BJ (cell line): ENCODE data around the gene CCPG1. TPM values are rescaled to one million over a fixed set of nuclear protein-coding genes. Genes with fewer than 3 reads are reported as not detected.

ENCODE experiments used
- CTCF ChIA-PET: fragments of 350-600 bp; formaldehyde crosslinking; extraction: SDS; loops from one replicate; lab custom pipeline; 2021; ENCODE audit warnings: antibody characterized with exemption, inconsistent platforms; lab: Yijun Ruan, JAX
- POLR2A ChIA-PET: fragments of 300-600 bp; sonication (Branson Sonifier 250); formaldehyde crosslinking; extraction: SDS; loops from one replicate; lab custom pipeline; 2021; ENCODE audit warnings: antibody characterized with exemption; lab: Charles Lee
- DNase-seq: peaks from one replicate; pipeline ENCODE4 v3.0.0-alpha.2; 2011; ENCODE audit warnings: low read depth
- H3K27me3 ChIP-seq: 2 replicates; pipeline ENCODE4 v1.6.0; 2011; ENCODE audit warnings: low read length; ENCODE audit not compliant: control insufficient read depth, insufficient read depth
- H3K36me3 ChIP-seq: 2 replicates; pipeline ENCODE4 v1.5.1; 2011; ENCODE audit warnings: low read length; ENCODE audit not compliant: control insufficient read depth, insufficient read depth
- H3K4me3 ChIP-seq: 2 replicates; pipeline ENCODE4 v1.5.1; 2011; ENCODE audit warnings: low read depth, mild to moderate bottlenecking, control low read depth, low read length
- polyA plus RNA-seq: library from polyadenylated mRNA; depleted of rRNA; stranded (reverse); fragments of >200 nt; gene quantifications from 2 replicates; pipeline ENCODE4 v1.2.3, GENCODE V29; 2011; rRNA removed
- TF ChIP-seq, protein P1 (sequence below): IDR thresholded peaks from 2 replicates; pipeline ENCODE4 v1.5.1; 2011; ENCODE audit warnings: low read depth, mild to moderate bottlenecking, control low read depth, inconsistent platforms, low read length, moderate library complexity; ENCODE audit not compliant: insufficient read depth

Gene CCPG1
- polyA plus RNA-seq, 1 experiment, result 33.8 TPM

DNA sequence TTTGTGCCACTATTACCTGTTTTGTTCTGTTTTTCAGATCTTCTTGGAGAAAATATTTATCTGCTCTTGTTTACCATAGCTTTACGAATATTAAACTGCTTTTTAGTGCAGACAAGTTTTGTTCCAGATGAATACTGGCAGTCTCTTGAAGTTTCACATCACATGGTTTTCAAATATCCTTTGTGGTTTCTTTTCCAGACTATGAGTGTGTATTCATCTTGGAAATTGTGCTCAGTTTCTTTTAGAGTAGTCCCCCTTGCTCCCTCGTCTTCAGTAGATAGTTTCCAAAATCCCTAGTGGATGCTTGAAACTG, 88.0 kb downstream of the CCPG1 start:
- H3K36me3 ChIP-seq, result no peaks in the 10 kb centered on the region
- no peaks in the 10 kb centered on the region for H3K27me3 ChIP-seq
- CTCF ChIA-PET, result no interaction called here
- no peak overlapping the region for H3K4me3 ChIP-seq
- DNase-seq, result no peak
- TF ChIP-seq, protein P1, sequence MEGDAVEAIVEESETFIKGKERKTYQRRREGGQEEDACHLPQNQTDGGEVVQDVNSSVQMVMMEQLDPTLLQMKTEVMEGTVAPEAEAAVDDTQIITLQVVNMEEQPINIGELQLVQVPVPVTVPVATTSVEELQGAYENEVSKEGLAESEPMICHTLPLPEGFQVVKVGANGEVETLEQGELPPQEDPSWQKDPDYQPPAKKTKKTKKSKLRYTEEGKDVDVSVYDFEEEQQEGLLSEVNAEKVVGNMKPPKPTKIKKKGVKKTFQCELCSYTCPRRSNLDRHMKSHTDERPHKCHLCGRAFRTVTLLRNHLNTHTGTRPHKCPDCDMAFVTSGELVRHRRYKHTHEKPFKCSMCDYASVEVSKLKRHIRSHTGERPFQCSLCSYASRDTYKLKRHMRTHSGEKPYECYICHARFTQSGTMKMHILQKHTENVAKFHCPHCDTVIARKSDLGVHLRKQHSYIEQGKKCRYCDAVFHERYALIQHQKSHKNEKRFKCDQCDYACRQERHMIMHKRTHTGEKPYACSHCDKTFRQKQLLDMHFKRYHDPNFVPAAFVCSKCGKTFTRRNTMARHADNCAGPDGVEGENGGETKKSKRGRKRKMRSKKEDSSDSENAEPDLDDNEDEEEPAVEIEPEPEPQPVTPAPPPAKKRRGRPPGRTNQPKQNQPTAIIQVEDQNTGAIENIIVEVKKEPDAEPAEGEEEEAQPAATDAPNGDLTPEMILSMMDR, result no peak
- POLR2A ChIA-PET, result no interaction called here

DNA sequence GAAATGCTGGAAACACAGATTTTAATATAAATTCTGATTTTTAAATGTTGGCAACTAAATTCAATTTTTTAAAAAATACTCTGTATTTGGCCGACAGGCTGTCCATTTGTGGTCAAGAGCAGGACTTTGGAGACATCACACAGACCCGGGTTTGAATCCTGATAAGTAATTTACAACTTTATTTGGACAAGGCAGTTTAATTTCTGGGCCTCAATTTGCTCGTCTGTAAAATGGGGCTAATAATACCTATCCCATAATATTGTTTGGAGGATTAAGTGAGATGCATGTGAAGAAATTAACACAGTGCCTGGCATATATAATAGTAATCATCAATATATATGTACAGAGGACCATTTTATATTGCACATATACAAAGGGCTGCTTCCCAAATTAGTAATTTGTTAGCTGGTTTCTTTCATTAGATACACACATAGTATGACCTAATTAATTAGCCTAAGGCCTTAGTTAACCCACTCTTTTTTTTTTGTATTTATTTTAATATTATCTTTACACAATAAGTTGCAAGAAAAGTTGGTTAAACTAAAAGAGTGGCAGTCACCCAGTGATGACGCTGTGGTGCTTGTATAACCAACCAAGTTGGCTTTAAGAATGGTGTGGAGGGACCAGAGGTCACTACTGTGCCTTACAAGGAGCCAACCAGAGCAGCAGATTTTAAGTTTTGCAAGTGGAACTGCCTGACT, 88.5 kb downstream of the CCPG1 start:
- peak overlapping the region; percentile 52 for H3K4me3 ChIP-seq

DNA sequence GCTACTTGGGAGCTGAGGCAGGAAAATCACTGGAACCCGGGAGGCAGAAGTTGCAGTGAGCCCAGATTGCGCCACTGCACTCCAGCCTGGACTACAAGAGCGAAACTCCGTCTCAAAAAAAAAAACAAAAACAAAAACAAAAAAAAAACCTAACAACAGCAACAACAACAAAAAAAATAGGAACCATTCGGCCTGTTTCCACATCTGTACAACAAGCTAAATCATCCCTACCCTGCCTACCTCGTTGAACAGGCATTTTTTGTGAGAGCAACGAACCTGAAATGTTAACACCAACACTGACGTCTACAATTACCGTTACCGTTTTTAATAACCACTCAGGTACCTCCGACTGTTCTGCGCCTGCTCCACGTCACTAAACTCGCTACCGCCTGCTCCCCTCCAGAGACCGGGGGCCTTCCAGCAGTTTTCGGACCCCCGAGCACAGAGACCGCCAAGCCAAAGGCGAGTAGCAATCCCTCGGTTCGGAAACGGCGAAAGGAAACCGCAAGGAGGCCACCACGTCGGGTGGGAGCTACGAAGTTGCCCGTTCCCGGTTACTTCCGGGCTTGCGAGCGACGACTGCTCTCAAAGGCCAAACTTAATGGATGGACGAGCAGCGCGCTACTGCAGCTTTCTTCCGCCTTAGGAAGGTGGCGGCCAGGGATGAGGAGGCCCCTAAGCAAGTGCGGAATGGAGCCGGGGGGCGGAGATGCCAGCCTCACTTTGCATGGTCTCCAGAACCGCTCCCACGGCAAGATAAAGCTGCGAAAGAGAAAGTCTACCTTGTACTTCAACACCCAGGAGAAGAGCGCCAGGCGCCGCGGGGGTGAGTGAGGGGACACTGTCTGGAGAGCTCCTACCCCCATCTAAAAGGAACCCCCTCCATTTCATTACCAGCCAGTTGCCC, 89.3 kb downstream of the CCPG1 start, which contains the start of the genes PIGB and PIGBOS1:
PIGB (plus strand) TSS at position 635 of the 907 bp plus-strand sequence; CDS start at position 664, 29 bp downstream.
PIGBOS1 (minus strand) TSS at position 536 of the 907 bp plus-strand sequence. CDS start 1,331 bp downstream, outside the sequence.
- TF ChIP-seq, protein P1, result peak; percentile 23; the same call in 1 of the 2 replicates
- Histone ChIP-seq H3K36me3 (no peaks in the 10 kb centered on the region), H3K27me3 (no peaks in the 10 kb centered on the region), H3K4me3 (peak within 1 kb of the TSS; percentile 52)
- peak; percentile 37 for DNase-seq
- ChIA-PET POLR2A (interaction anchor here (0.6 to 1.5 kb wide), 3 partner anchors 24 to 122 kb away, joined by 4 to 5 read pairs (median 4); partner anchors contain the start of gene RSL24D1), CTCF (interaction anchor here (0.7 to 1.4 kb wide), 5 partner anchors 18 to 122 kb away, joined by 3 read pairs; partner anchors contain the start of gene RSL24D1)

More for the DNA sequence above, 88.5 kb downstream of the CCPG1 start:
- no peak for DNase-seq
- POLR2A ChIA-PET, result interaction anchor here (0.6 to 1.5 kb wide), 2 partner anchors 25 to 123 kb away, joined by 4 to 5 read pairs; partner anchors contain the start of gene RSL24D1
- no peaks in the 10 kb centered on the region for H3K27me3 ChIP-seq
- CTCF ChIA-PET, result interaction anchor here (0.7 to 1.4 kb wide), 4 partner anchors 19 to 123 kb away, joined by 3 read pairs; partner anchors contain the start of gene RSL24D1
- TF ChIP-seq, protein P1, result no peak
- no peaks in the 10 kb centered on the region for H3K36me3 ChIP-seq

Other genes with a start within 250 kb of the CCPG1 start
- 32.0 and 88.4 TPM in 2 replicates for gene RSL24D1, start 211.4 kb downstream of the CCPG1 start, polyA plus RNA-seq
- gene RAB27A, start 118.5 kb downstream of the CCPG1 start, polyA plus RNA-seq, result 12.1 and 17.8 TPM in 2 replicates
- 12.2 and 16.0 TPM in 2 replicates for gene PIGBOS1, start 89.2 kb downstream of the CCPG1 start, polyA plus RNA-seq
- 10.1 and 18.5 TPM in 2 replicates for gene PIGB, start 89.1 kb downstream of the CCPG1 start, polyA plus RNA-seq
- 1.4 and 2.8 TPM in 2 replicates for gene PIERCE2, start 136 bp upstream of the CCPG1 start, polyA plus RNA-seq
- 1.0 and 1.1 TPM in 2 replicates for gene DNAAF4, start 99.9 kb upstream of the CCPG1 start, polyA plus RNA-seq
- 3.1 and 6.7 TPM in 2 replicates for gene PYGO1, start 180.0 kb upstream of the CCPG1 start, polyA plus RNA-seq